PFSK-1 (cell line): ENCODE results near the gene SMIM8.

Source experiments
- FOXP2 ChIP-seq: optimal IDR thresholded peaks from 2 replicates; pipeline ENCODE3; 2011; ENCODE audit warnings: borderline replicate concordance, control low read depth, inconsistent platforms; ENCODE audit not compliant: insufficient read depth; ENCODE audit errors: extremely low read length, extremely low read depth
- POLR2AphosphoS5 ChIP-seq: IDR thresholded peaks from 2 replicates; pipeline ENCODE4 v1.6.1; 2012; ENCODE audit warnings: low read depth, mild to moderate bottlenecking, control low read depth, low read length, moderate library complexity
- REST ChIP-seq, 2 experiments: IDR thresholded peaks; 2 replicates each; pipeline versions ENCODE4 v1.6.1 to v1.8.0; 2011 to 2012; ENCODE audit warnings: low read depth in 2 of 2, low read length in 2 of 2, control low read depth in 1 of 2, inconsistent platforms in 1 of 2, mild to moderate bottlenecking in 1 of 2, moderate library complexity in 1 of 2; ENCODE audit not compliant: insufficient read depth in 1 of 2
- SIN3A ChIP-seq: IDR thresholded peaks from 2 replicates; pipeline ENCODE4 v1.6.1; 2012; ENCODE audit warnings: mild to moderate bottlenecking, low read length, moderate library complexity, borderline replicate concordance; ENCODE audit not compliant: insufficient read depth
- TAF1 ChIP-seq: IDR thresholded peaks from 2 replicates; pipeline ENCODE4 v1.6.1; 2012; ENCODE audit warnings: low read length, control low read depth, borderline replicate concordance; ENCODE audit not compliant: insufficient read depth

Gene SMIM8

GRCh38 chr6:87346700-87347099 lies 24.3 kb downstream of the SMIM8 start:
- TF ChIP-seq REST (IDR thresholded peaks at IDR 0.05; ENCODE audit: insufficient read depth in 1 of 2, low read depth in 2 of 2, low read length in 2 of 2) (no peak), POLR2AphosphoS5 (no peak), SIN3A (no peak), FOXP2 (no peak), TAF1 (no peak)

GRCh38 chr6:87349896-87350295 lies 27.5 kb downstream of the SMIM8 start:
- TF ChIP-seq TAF1 (no peak), POLR2AphosphoS5 (no peak), FOXP2 (no peak), SIN3A (no peak), REST (IDR thresholded peaks at IDR 0.05; ENCODE audit: insufficient read depth in 1 of 2, low read depth in 2 of 2, low read length in 2 of 2) (no peak)

GRCh38 chr6:87350516-87350915 lies 28.1 kb downstream of the SMIM8 start:
- no peak for TF ChIP-seq TAF1
- TF ChIP-seq REST (IDR thresholded peaks at IDR 0.05; ENCODE audit: insufficient read depth in 1 of 2, low read depth in 2 of 2, low read length in 2 of 2), result no peak
- no peak for TF ChIP-seq POLR2AphosphoS5
- no peak for TF ChIP-seq FOXP2
- no peak for TF ChIP-seq SIN3A

- TF ChIP-seq FOXP2 (no peak), REST (IDR thresholded peaks at IDR 0.05; ENCODE audit: insufficient read depth in 1 of 2, low read depth in 2 of 2, low read length in 2 of 2) (no peak), POLR2AphosphoS5 (no peak), TAF1 (no peak), SIN3A (no peak)
Observed at GRCh38 chr6:87351583-87351982, 29.2 kb downstream of the SMIM8 start.

GRCh38 chr6:87356181-87356580 lies 33.8 kb downstream of the SMIM8 start:
- TF ChIP-seq REST (IDR thresholded peaks at IDR 0.05; ENCODE audit: insufficient read depth in 1 of 2, low read depth in 2 of 2, low read length in 2 of 2), result no peak
- TF ChIP-seq TAF1, result no peak
- no peak for TF ChIP-seq POLR2AphosphoS5
- no peak for TF ChIP-seq SIN3A
- TF ChIP-seq FOXP2, result no peak
